H1 (cell line): ENCODE data around the gene ANLN. TPM values are rescaled to one million over a fixed set of nuclear protein-coding genes. Genes with fewer than 3 reads are reported as not detected.
"Not testable (repeated sequence)": the region's sequence is repeated elsewhere in the genome, so short reads cannot be mapped to it uniquely, and the experiment has no call there.

ENCODE experiments used
- CTCF ChIA-PET: fragments of 300-600 bp; sonication (Branson Sonifier 250); formaldehyde crosslinking; loops from one replicate; lab custom pipeline; 2021; ENCODE audit not compliant: partially characterized antibody; lab: Charles Lee
- POLR2A ChIA-PET: fragments of 300-600 bp; sonication (Branson Sonifier 250); formaldehyde crosslinking; loops from one replicate; lab custom pipeline; 2021; ENCODE audit warnings: inconsistent platforms; ENCODE audit not compliant: partially characterized antibody; lab: Charles Lee
- DNase-seq, 2 experiments: peaks; one replicate each; pipeline versions ENCODE4 v3.0.0 to v3.0.0-alpha.2; 2010 to 2022; ENCODE audit warnings: low spot score in 2 of 2, low read depth in 1 of 2, mixed read lengths in 1 of 2
- FAIRE-seq: peaks from 2 replicates; lab custom pipeline; 2011; peaks lifted over from hg19 to GRCh38; lab: Jason Lieb, UNC
- H2AFZ ChIP-seq: 2 replicates; pipeline ENCODE4 v1.8.1; 2012; ENCODE audit warnings: low read length, inconsistent platforms
- H2AK5ac ChIP-seq: 2 replicates; pipeline ENCODE4 v1.6.1; 2013; ENCODE audit warnings: low read depth, low read length
- H2BK120ac ChIP-seq: replicated peaks from 2 replicates; pipeline ENCODE3; 2013; ENCODE audit warnings: low read depth, low read length, inconsistent platforms
- H2BK12ac ChIP-seq: 2 replicates; pipeline ENCODE4 v1.6.1; 2013; ENCODE audit warnings: low read depth, low read length
- H2BK15ac ChIP-seq: 2 replicates; pipeline ENCODE4 v1.6.1; 2013; ENCODE audit warnings: low read length
- H2BK20ac ChIP-seq: 2 replicates; pipeline ENCODE4 v1.6.1; 2013; ENCODE audit warnings: low read length
- H2BK5ac ChIP-seq: 2 replicates; pipeline ENCODE4 v1.6.1; 2013; ENCODE audit warnings: low read depth, low read length
- H3K14ac ChIP-seq: 2 replicates; pipeline ENCODE4 v1.6.1; 2013; ENCODE audit warnings: inconsistent platforms; ENCODE audit not compliant: insufficient read length
- H3K18ac ChIP-seq: 2 replicates; pipeline ENCODE4 v1.6.1; 2013; ENCODE audit warnings: low read length; ENCODE audit errors: extremely low read depth
- H3K23ac ChIP-seq: 2 replicates; pipeline ENCODE4 v1.6.1; 2013; ENCODE audit warnings: inconsistent platforms; ENCODE audit not compliant: insufficient read length
- H3K23me2 ChIP-seq: 2 replicates; pipeline ENCODE4 v1.6.1; 2013; ENCODE audit warnings: low read depth, low read length
- H3K27ac ChIP-seq: 2 replicates; pipeline ENCODE4 v1.6.1; 2011; ENCODE audit warnings: low read depth, low read length, inconsistent platforms
- H3K27me3 ChIP-seq, 4 experiments: replicated peaks in 1 of 4; 1 replicate in 1 of 4; 2 replicates in 3 of 4; pipeline versions ENCODE4 v1.6.1 to v1.8.1; 2011 to 2013; ENCODE audit warnings: low read length in 3 of 4, mild to moderate bottlenecking in 3 of 4, inconsistent platforms in 2 of 4, mixed read lengths in 2 of 4, moderate library complexity in 1 of 4; ENCODE audit not compliant: control insufficient read depth in 3 of 4, insufficient read depth in 3 of 4; ENCODE audit errors: extremely low read depth in 1 of 4
- H3K36me3 ChIP-seq, 4 experiments: 2 replicates each; pipeline versions ENCODE4 v1.6.1 to v1.8.1; 2011 to 2013; ENCODE audit warnings: mild to moderate bottlenecking in 4 of 4, low read length in 3 of 4, moderate library complexity in 2 of 4, control low read depth in 1 of 4, inconsistent platforms in 1 of 4; ENCODE audit not compliant: insufficient read depth in 4 of 4, control insufficient read depth in 2 of 4
- H3K4ac ChIP-seq: replicated peaks from 2 replicates; pipeline ENCODE3; 2013; ENCODE audit warnings: low read length, low read depth, mixed read lengths, inconsistent platforms; ENCODE audit not compliant: insufficient read length
- H3K4me1 ChIP-seq, 4 experiments: replicated peaks in 1 of 4; 1 replicate in 1 of 4; 2 replicates in 3 of 4; pipeline versions ENCODE4 v1.6.1 to v1.8.1; 2011 to 2013; ENCODE audit warnings: low read length in 3 of 4, inconsistent platforms in 2 of 4, mixed read lengths in 1 of 4; ENCODE audit not compliant: insufficient read depth in 4 of 4, control insufficient read depth in 3 of 4
- H3K4me2 ChIP-seq, 2 experiments: 2 replicates each; pipeline versions ENCODE4 v1.6.1 to v1.8.1; 2011 to 2013; ENCODE audit warnings: low read depth in 2 of 2, low read length in 2 of 2, control low read depth in 1 of 2, inconsistent platforms in 1 of 2, mild to moderate bottlenecking in 1 of 2; ENCODE audit not compliant: insufficient read depth in 1 of 2
- H3K4me3 ChIP-seq, 4 experiments: fragments of 200-600, 300-600 bp in 1 of 4; sonication (generic), shearing (Covaris generic), sonication (Bioruptor Twin) in 1 of 4; 2 replicates each; pipeline versions ENCODE4 v1.5.1 to v1.8.1; 2011 to 2016; ENCODE audit warnings: low read length in 4 of 4, low read depth in 3 of 4, control low read depth in 2 of 4, inconsistent platforms in 2 of 4, mild to moderate bottlenecking in 2 of 4, mixed read lengths in 1 of 4, moderate library complexity in 1 of 4; ENCODE audit not compliant: insufficient read depth in 2 of 4; ENCODE audit errors: extremely low read depth in 1 of 4
- H3K56ac ChIP-seq: replicated peaks from 2 replicates; pipeline ENCODE3; 2013; ENCODE audit warnings: low read depth, mild to moderate bottlenecking, mixed read lengths, low read length, inconsistent platforms; ENCODE audit not compliant: insufficient read length
- H3K79me1 ChIP-seq: 2 replicates; pipeline ENCODE4 v1.6.1; 2013; ENCODE audit warnings: low read depth, low read length, control low read depth
- H3K79me2 ChIP-seq, 2 experiments: 2 replicates each; pipeline versions ENCODE4 v1.6.1 to v1.8.1; 2012 to 2013; ENCODE audit warnings: low read length in 2 of 2, mild to moderate bottlenecking in 2 of 2, inconsistent platforms in 1 of 2; ENCODE audit not compliant: insufficient read depth in 2 of 2, control insufficient read depth in 1 of 2
- H3K9ac ChIP-seq, 4 experiments: replicated peaks in 1 of 4; 1 replicate in 1 of 4; 2 replicates in 3 of 4; pipeline versions ENCODE4 v1.6.1 to v1.8.1; 2011 to 2013; ENCODE audit warnings: low read depth in 3 of 4, low read length in 3 of 4, control low read depth in 2 of 4, mild to moderate bottlenecking in 2 of 4, moderate library complexity in 2 of 4, inconsistent platforms in 1 of 4; ENCODE audit errors: extremely low read depth in 1 of 4
- H3K9me3 ChIP-seq, 2 experiments: 2 replicates each; pipeline versions ENCODE4 v1.6.1 to v1.8.1; 2012 to 2013; ENCODE audit warnings: mild to moderate bottlenecking in 2 of 2, moderate library complexity in 2 of 2, control low read depth in 1 of 2, inconsistent platforms in 1 of 2, low read depth in 1 of 2, low read length in 1 of 2, mixed read lengths in 1 of 2; ENCODE audit not compliant: insufficient read depth in 2 of 2
- H4K20me1 ChIP-seq, 2 experiments: replicated peaks in 1 of 2; 2 replicates each; pipeline versions ENCODE3 to v1.8.1; 2011 to 2013; ENCODE audit warnings: inconsistent platforms in 2 of 2, low read length in 2 of 2, mild to moderate bottlenecking in 1 of 2; ENCODE audit not compliant: insufficient read depth in 2 of 2, control insufficient read depth in 1 of 2
- H4K5ac ChIP-seq: 2 replicates; pipeline ENCODE4 v1.6.1; 2013; ENCODE audit warnings: low read length, low read depth, mixed read lengths, inconsistent platforms; ENCODE audit not compliant: insufficient read length
- H4K8ac ChIP-seq: 2 replicates; pipeline ENCODE4 v1.8.0; 2013; ENCODE audit warnings: mild to moderate bottlenecking, moderate library complexity, low read length, inconsistent platforms; ENCODE audit not compliant: insufficient read depth; ENCODE audit errors: extremely low read depth
- H4K91ac ChIP-seq: replicated peaks from 2 replicates; pipeline ENCODE3; 2013; ENCODE audit warnings: low read length, mixed read lengths, inconsistent platforms; ENCODE audit not compliant: insufficient read length
- RXRA ChIP-seq: IDR thresholded peaks from 2 replicates; pipeline ENCODE4 v1.6.1; 2011; ENCODE audit warnings: low read depth, mild to moderate bottlenecking, low read length, moderate library complexity; ENCODE audit not compliant: insufficient read depth
- TEAD4 ChIP-seq: IDR thresholded peaks from 2 replicates; pipeline ENCODE4 v1.6.1; 2012; ENCODE audit warnings: low read depth, low read length, inconsistent platforms, mixed read lengths
- WGBS, 2 experiments: shearing (Covaris generic) in 1 of 2; methylation state at CpG; one replicate each; pipeline versions ENCODE4 v1.1.6 to v1.1.7; 2013 to 2015; ENCODE audit warnings: low lambda C conversion rate in 2 of 2, mixed read lengths in 2 of 2, inconsistent platforms in 1 of 2, low coverage in 1 of 2, missing lambda C conversion rate in 1 of 2; ENCODE audit not compliant: insufficient replicate concordance in 2 of 2, insufficient coverage in 1 of 2, insufficient read length in 1 of 2; ENCODE audit errors: extremely low coverage in 1 of 2, missing lambda C conversion rate in 1 of 2; 5-methylcytosine and 5-hydroxymethylcytosine counted together
- polyA plus RNA-seq, 7 experiments: library from polyadenylated mRNA; depleted of rRNA in 3 of 7; stranded (reverse) in 5 of 7; unstranded in 2 of 7; fragments of >200 nt in 5 of 7; fragments of 200-250 nt in 2 of 7; gene quantifications; 1 replicate in 5 of 7; 2 replicates in 1 of 7; 4 replicates in 1 of 7; pipeline versions ENCODE4 v1.2.1 to v1.2.3, GENCODE V29; 2011 to 2013; ENCODE audit warnings: missing spikeins in 2 of 7, mixed read lengths in 2 of 7
- total RNA-seq: library from RNA; stranded (reverse); fragmentation: NEBNext Ultra II Directional; extraction: Animal tissue kit (Norgen Biotek cat#: 25700); gene quantifications from 2 replicates; pipeline ENCODE4 v1.2.1, GENCODE V29; 2021
- TF ChIP-seq, protein P1 (sequence below): IDR thresholded peaks from 2 replicates; pipeline ENCODE4 v1.6.1; 2012; ENCODE audit warnings: low read length, inconsistent platforms
- TF ChIP-seq, protein P2 (sequence below): IDR thresholded peaks from 2 replicates; pipeline ENCODE4 v1.6.1; 2012; ENCODE audit warnings: inconsistent platforms

The ANLN gene
- total and polyA plus RNA-seq, 2 of the 8 experiments (the other 6 are each of a cell fraction or from before 2014, with no cell fraction given) = 18.5 to 90.1 TPM

DNA sequence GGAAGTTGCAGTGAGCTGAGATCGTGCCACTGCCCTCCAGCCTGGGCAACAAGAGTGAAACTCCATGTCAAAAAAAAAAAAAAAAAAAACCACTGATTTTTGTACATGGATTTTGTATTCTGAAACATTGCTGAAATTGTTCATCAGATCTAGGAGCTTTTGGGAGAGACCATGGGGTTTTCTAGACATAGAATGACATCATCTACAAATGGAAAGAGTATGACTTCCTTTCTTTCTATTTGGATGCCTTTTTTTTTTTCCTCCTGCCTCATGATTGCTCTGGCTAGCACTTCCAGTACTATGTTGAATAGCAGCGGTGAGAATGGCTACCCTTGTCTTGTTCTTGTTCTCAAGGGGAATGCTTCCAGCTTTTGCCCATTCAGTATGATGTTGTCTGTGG, 89.1 kb downstream of the ANLN start (continued):
- TF ChIP-seq TEAD4 (no peak), RXRA (no peak)
- TF ChIP-seq, protein P1, sequence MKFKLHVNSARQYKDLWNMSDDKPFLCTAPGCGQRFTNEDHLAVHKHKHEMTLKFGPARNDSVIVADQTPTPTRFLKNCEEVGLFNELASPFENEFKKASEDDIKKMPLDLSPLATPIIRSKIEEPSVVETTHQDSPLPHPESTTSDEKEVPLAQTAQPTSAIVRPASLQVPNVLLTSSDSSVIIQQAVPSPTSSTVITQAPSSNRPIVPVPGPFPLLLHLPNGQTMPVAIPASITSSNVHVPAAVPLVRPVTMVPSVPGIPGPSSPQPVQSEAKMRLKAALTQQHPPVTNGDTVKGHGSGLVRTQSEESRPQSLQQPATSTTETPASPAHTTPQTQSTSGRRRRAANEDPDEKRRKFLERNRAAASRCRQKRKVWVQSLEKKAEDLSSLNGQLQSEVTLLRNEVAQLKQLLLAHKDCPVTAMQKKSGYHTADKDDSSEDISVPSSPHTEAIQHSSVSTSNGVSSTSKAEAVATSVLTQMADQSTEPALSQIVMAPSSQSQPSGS = no peak
- TF ChIP-seq, protein P2, sequence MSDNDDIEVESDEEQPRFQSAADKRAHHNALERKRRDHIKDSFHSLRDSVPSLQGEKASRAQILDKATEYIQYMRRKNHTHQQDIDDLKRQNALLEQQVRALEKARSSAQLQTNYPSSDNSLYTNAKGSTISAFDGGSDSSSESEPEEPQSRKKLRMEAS = no peak
- TF ChIP-seq, all 59 proteins: peak for 0

DNA sequence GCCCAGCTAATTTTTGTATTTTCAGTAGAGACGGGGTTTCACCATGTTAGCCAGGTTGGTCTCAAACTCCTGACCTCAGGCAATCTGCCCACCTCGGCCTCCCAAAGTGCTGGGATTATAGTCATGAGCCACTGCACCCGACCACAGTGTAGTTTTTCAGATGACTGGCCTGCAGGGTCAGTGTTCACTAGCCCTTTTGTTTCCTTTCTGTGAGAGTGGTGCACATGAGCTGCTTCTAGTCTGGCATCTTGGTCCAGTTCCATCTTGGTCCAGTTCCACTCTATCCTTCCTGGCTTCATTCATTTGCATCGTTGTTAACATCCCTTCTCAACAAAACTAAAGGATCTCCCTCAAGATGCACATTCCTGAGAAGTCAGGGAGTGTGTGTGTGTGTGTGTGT, 94.2 kb downstream of the ANLN start:
- H4K91ac ChIP-seq, H3K27me3 ChIP-seq, H3K9ac ChIP-seq, H3K79me2 ChIP-seq, DNase-seq, H3K23me2 ChIP-seq, H2BK12ac ChIP-seq, H3K4ac ChIP-seq, H3K9me3 ChIP-seq, H3K4me3 ChIP-seq, H3K36me3 ChIP-seq, H4K20me1 ChIP-seq, H4K5ac ChIP-seq, H4K8ac ChIP-seq, FAIRE-seq, POLR2A ChIA-PET, H2BK120ac ChIP-seq, H3K79me1 ChIP-seq, H2AFZ ChIP-seq, H3K18ac ChIP-seq, H2AK5ac ChIP-seq, H3K4me2 ChIP-seq, H3K14ac ChIP-seq, H2BK15ac ChIP-seq, H3K56ac ChIP-seq, H3K27ac ChIP-seq, H3K23ac ChIP-seq, H2BK20ac ChIP-seq, H2BK5ac ChIP-seq, H3K4me1 ChIP-seq: not testable (repeated sequence)
- 81% methylated on average over 4 of the region's 4 CpGs; no CpG with 5 or more reads in 1 of the 2 experiments for WGBS, 2 experiments
- CTCF ChIA-PET = interaction anchor here (0.7 to 11.8 kb wide), 3 partner anchors 38 to 197 kb away, joined by 3 to 104 read pairs (median 4); no protein-coding TSS in a partner anchor
